ENCODE results near the gene CDC7.

DNA sequence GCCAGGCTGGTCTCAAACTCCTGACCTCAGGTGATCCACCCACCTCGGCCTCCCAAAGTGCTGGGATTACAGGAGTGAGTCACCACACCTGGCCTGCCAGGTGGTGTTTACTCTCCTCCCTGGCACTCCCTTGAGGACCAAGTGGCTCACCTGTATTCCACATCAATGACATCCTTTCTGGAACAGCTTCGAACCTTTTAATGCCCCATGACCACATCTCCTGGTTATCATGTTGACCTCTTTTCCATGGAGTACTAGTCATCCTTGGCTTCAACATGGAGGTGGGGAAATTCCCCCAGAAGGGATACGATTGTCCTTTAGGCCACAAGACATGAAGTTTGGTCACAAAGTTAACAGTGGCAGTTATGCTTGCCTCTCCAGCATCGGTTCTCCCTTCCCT lies 66.9 kb downstream of the CDC7 start:
- TF ChIP-seq, protein P1, sequence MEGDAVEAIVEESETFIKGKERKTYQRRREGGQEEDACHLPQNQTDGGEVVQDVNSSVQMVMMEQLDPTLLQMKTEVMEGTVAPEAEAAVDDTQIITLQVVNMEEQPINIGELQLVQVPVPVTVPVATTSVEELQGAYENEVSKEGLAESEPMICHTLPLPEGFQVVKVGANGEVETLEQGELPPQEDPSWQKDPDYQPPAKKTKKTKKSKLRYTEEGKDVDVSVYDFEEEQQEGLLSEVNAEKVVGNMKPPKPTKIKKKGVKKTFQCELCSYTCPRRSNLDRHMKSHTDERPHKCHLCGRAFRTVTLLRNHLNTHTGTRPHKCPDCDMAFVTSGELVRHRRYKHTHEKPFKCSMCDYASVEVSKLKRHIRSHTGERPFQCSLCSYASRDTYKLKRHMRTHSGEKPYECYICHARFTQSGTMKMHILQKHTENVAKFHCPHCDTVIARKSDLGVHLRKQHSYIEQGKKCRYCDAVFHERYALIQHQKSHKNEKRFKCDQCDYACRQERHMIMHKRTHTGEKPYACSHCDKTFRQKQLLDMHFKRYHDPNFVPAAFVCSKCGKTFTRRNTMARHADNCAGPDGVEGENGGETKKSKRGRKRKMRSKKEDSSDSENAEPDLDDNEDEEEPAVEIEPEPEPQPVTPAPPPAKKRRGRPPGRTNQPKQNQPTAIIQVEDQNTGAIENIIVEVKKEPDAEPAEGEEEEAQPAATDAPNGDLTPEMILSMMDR (conservative IDR thresholded peaks at IDR 0.05; ENCODE audit: low read depth in 2 of 2) = no peak
- no peak for TF ChIP-seq STAT1 (IDR thresholded peaks at IDR 0.05; ENCODE audit: unreplicated experiment)
- no peak for TF ChIP-seq EZH2 (IDR thresholded peaks at IDR 0.05; ENCODE audit: low read depth, unreplicated experiment)
